Measurements from ENCODE around the gene MCTP1. TPM values are rescaled to one million over a fixed set of nuclear protein-coding genes. Genes with fewer than 3 reads are reported as not detected.

MCTP1 gene
- polyA plus RNA-seq, 1 donor (not counting 4 experiments of a cell fraction or from before 2014, with no cell fraction given): 4.9 TPM

GRCh38 chr5:95317687-95318086, 32.8 kb upstream of the MCTP1 start:
- Histone ChIP-seq H3K36me3 (ENCODE audit: control insufficient read depth in 2 of 2, extremely low read depth in 1 of 2, insufficient read depth in 2 of 2, low read length in 2 of 2) (no peaks in the 10 kb centered on the region), H4K20me1 (ENCODE audit: control insufficient read depth, extremely low read depth, insufficient read depth, low read length) (no peaks in the 10 kb centered on the region), H3K27ac (ENCODE audit: control insufficient read depth, insufficient read depth, low read length) (no peak overlapping the region), H3K9ac (ENCODE audit: control insufficient read depth, extremely low read depth, insufficient read depth, low read length) (no peak overlapping the region), H3K9me1 (ENCODE audit: control insufficient read depth, extremely low read depth, insufficient read depth, low read length) (no peaks in the 10 kb centered on the region), H3K4me2 (ENCODE audit: control insufficient read depth, extremely low read depth, insufficient read depth, low read depth, low read length) (no peak overlapping the region), H3K4me1 (ENCODE audit: control insufficient read depth, extremely low read depth, insufficient read depth, low read length) (no peaks in the 10 kb centered on the region), H3K4me3 (ENCODE audit: control insufficient read depth in 2 of 3, extremely low read depth in 1 of 3, insufficient read depth in 2 of 3, low read depth in 1 of 3, low read length in 3 of 3) (no peak overlapping the region), H2AFZ (ENCODE audit: control insufficient read depth, low read length) (no peak overlapping the region), H3K27me3 (ENCODE audit: control insufficient read depth, extremely low read depth, insufficient read depth, low read length) (no peaks in the 10 kb centered on the region), H3K79me2 (ENCODE audit: control insufficient read depth, insufficient read depth, low read length) (no peaks in the 10 kb centered on the region), H3K9me3 (ENCODE audit: control insufficient read depth, low read depth, low read length) (no peaks in the 10 kb centered on the region)
- dilution Hi-C loops (cut with MboI; ENCODE audit: extremely low pct_ligation_motif_present, low sequenced_read_pairs): no loop called here
- DNase-seq (ENCODE audit: low read depth, low spot score) (no peak), FAIRE-seq (no peak)
- TF ChIP-seq EZH2 (IDR thresholded peaks at IDR 0.05; ENCODE audit: low read length) (no peak), CTCF (optimal IDR thresholded peaks at IDR 0.05 in 1 of 3, IDR thresholded peaks at IDR 0.05 in 1 of 3, conservative IDR thresholded peaks at IDR 0.05 in 1 of 3; ENCODE audit: extremely low read depth in 1 of 3, insufficient read depth in 2 of 3, low read length in 3 of 3) (no peak)

- H3K9me3 ChIP-seq (ENCODE audit: control insufficient read depth, low read depth, low read length): no peaks in the 10 kb centered on the region
- no peak overlapping the region for H2AFZ ChIP-seq (ENCODE audit: control insufficient read depth, low read length)
- H3K9ac ChIP-seq (ENCODE audit: control insufficient read depth, extremely low read depth, insufficient read depth, low read length): no peak overlapping the region
- H3K27ac ChIP-seq (ENCODE audit: control insufficient read depth, insufficient read depth, low read length): no peak overlapping the region
- TF ChIP-seq EZH2 (IDR thresholded peaks at IDR 0.05; ENCODE audit: low read length) (no peak), CTCF (optimal IDR thresholded peaks at IDR 0.05 in 1 of 3, IDR thresholded peaks at IDR 0.05 in 1 of 3, conservative IDR thresholded peaks at IDR 0.05 in 1 of 3; ENCODE audit: extremely low read depth in 1 of 3, insufficient read depth in 2 of 3, low read length in 3 of 3) (no peak)
- H3K4me2 ChIP-seq (ENCODE audit: control insufficient read depth, extremely low read depth, insufficient read depth, low read depth, low read length): no peak overlapping the region
- FAIRE-seq (no peak), DNase-seq (ENCODE audit: low read depth, low spot score) (no peak)
- H3K79me2 ChIP-seq (ENCODE audit: control insufficient read depth, insufficient read depth, low read length): no peaks in the 10 kb centered on the region
- dilution Hi-C loops (cut with MboI; ENCODE audit: extremely low pct_ligation_motif_present, low sequenced_read_pairs): no loop called here
- H3K4me1 ChIP-seq (ENCODE audit: control insufficient read depth, extremely low read depth, insufficient read depth, low read length): no peaks in the 10 kb centered on the region
- no peaks in the 10 kb centered on the region for H4K20me1 ChIP-seq (ENCODE audit: control insufficient read depth, extremely low read depth, insufficient read depth, low read length)
- no peak overlapping the region for H3K4me3 ChIP-seq (ENCODE audit: control insufficient read depth in 2 of 3, extremely low read depth in 1 of 3, insufficient read depth in 2 of 3, low read depth in 1 of 3, low read length in 3 of 3)
- H3K27me3 ChIP-seq (ENCODE audit: control insufficient read depth, extremely low read depth, insufficient read depth, low read length): no peaks in the 10 kb centered on the region
- no peaks in the 10 kb centered on the region for H3K36me3 ChIP-seq (ENCODE audit: control insufficient read depth in 2 of 2, extremely low read depth in 1 of 2, insufficient read depth in 2 of 2, low read length in 2 of 2)
- H3K9me1 ChIP-seq (ENCODE audit: control insufficient read depth, extremely low read depth, insufficient read depth, low read length): no peaks in the 10 kb centered on the region
Measured at GRCh38 chr5:95317085-95317484, 32.2 kb upstream of the MCTP1 start.
